Breast epithelium (tissue), 3 donors: ENCODE results near the gene NEURL3.

ENCODE experiments used
- POLR2A ChIP-seq: fragments of 450-650 bp; IDR thresholded peaks from one replicate; pipeline ENCODE4 v1.6.1; 2016; ENCODE audit warnings: antibody characterized with exemption, mild to moderate bottlenecking, moderate library complexity
- TF ChIP-seq, protein P1 (sequence below), 3 donors: fragments of 450-650 bp; IDR thresholded peaks; one replicate each; pipeline ENCODE4 v1.5.1; 2016 to 2017; ENCODE audit warnings: antibody characterized with exemption in 3 of 3, mild to moderate bottlenecking in 3 of 3, moderate library complexity in 3 of 3

- TF ChIP-seq POLR2A: no peak
- TF ChIP-seq, protein P1, sequence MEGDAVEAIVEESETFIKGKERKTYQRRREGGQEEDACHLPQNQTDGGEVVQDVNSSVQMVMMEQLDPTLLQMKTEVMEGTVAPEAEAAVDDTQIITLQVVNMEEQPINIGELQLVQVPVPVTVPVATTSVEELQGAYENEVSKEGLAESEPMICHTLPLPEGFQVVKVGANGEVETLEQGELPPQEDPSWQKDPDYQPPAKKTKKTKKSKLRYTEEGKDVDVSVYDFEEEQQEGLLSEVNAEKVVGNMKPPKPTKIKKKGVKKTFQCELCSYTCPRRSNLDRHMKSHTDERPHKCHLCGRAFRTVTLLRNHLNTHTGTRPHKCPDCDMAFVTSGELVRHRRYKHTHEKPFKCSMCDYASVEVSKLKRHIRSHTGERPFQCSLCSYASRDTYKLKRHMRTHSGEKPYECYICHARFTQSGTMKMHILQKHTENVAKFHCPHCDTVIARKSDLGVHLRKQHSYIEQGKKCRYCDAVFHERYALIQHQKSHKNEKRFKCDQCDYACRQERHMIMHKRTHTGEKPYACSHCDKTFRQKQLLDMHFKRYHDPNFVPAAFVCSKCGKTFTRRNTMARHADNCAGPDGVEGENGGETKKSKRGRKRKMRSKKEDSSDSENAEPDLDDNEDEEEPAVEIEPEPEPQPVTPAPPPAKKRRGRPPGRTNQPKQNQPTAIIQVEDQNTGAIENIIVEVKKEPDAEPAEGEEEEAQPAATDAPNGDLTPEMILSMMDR (IDR thresholded peaks at IDR 0.05): no peak
Measured at GRCh38 chr2:96526615-96527285, 21.6 kb upstream of the NEURL3 start.
